Vagina (tissue), 2 donors: Measurements from ENCODE around the gene UMPS.

Experiments
- POLR2A ChIP-seq, 2 donors: fragments of 450-650 bp; IDR thresholded peaks; one replicate each; pipeline ENCODE4 v1.6.1; 2017; ENCODE audit warnings: antibody characterized with exemption in 2 of 2, mild to moderate bottlenecking in 2 of 2, moderate library complexity in 2 of 2
- POLR2AphosphoS5 ChIP-seq, 2 donors: sonication (generic); formaldehyde crosslinking; IDR thresholded peaks; one replicate each; pipeline ENCODE4 v1.9.0; 2017; ENCODE audit warnings: antibody characterized with exemption in 2 of 2, mild to moderate bottlenecking in 2 of 2, low read depth in 1 of 2; ENCODE audit not compliant: insufficient read depth in 1 of 2
- TF ChIP-seq, protein P1 (sequence below), 3 experiments: fragments of 450-650 bp in 2 of 3; fragments of 200-600 bp in 1 of 3; sonication (generic) in 1 of 3; IDR thresholded peaks; one replicate each; pipeline ENCODE4 v1.5.1; 2017 to 2019; ENCODE audit warnings: antibody characterized with exemption in 3 of 3, mild to moderate bottlenecking in 2 of 3, moderate library complexity in 2 of 3

DNA sequence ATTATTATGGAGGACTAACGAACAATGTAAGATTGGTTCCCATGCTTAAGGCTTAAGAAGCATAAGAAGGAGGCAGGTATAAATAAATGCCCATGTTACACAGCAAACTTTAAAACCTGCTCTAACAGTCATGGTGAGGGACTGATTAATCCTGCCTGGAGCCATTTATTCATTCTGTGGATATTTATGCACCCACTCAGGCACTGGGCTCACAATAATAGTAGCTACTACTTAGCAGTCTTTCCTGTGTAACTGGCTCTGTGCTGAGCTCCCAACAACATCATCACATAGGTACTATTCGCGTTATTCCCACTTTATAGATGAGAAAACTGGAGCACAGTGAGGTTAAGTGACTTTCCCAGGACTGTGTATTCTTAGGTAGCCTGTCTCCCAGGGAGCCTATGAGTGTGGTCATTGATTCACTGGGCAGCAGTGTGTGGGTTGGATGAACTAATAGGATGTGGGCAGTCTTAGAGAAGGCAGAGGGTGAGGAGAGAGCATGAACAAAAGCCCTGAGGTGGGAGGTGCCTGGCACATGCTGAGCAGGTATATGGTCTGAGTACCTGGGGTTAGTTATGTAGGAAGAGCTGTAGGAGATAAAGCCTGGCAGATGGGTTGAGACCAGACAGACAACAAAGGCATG is 44.1 kb upstream of the UMPS start:
- TF ChIP-seq, protein P1, sequence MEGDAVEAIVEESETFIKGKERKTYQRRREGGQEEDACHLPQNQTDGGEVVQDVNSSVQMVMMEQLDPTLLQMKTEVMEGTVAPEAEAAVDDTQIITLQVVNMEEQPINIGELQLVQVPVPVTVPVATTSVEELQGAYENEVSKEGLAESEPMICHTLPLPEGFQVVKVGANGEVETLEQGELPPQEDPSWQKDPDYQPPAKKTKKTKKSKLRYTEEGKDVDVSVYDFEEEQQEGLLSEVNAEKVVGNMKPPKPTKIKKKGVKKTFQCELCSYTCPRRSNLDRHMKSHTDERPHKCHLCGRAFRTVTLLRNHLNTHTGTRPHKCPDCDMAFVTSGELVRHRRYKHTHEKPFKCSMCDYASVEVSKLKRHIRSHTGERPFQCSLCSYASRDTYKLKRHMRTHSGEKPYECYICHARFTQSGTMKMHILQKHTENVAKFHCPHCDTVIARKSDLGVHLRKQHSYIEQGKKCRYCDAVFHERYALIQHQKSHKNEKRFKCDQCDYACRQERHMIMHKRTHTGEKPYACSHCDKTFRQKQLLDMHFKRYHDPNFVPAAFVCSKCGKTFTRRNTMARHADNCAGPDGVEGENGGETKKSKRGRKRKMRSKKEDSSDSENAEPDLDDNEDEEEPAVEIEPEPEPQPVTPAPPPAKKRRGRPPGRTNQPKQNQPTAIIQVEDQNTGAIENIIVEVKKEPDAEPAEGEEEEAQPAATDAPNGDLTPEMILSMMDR (IDR thresholded peaks at IDR 0.05), result no peak
- TF ChIP-seq POLR2AphosphoS5 (IDR thresholded peaks at IDR 0.05; ENCODE audit: insufficient read depth in 1 of 2, low read depth in 1 of 2), result no peak
- TF ChIP-seq POLR2A (IDR thresholded peaks at IDR 0.05), result no peak
